ENCODE data around the gene CLCN3. TPM values are rescaled to one million over a fixed set of nuclear protein-coding genes. Genes with fewer than 3 reads are reported as not detected.

Gene CLCN3
- total RNA-seq, 1 experiment from 2014 or later = 29.1 TPM

DNA sequence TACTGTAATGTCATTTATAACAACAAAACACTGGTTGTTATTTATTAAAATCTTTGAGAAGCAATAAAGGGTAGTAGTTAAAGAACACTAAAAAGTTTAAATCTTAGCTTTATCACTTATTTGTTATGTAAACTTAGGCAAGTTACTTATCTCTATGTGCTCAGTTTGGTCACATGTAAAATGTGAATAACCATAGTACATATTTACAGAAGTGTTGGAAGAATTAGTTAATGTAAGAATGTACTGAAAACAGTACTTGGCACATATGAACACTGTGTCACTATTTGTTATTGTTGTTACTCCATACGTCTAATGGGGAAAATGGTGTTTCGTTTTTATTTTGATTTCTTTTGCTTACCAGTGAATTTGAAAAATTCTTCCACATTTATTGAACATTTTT lies 17.1 kb upstream of the CLCN3 start:
- ChIA-PET POLR2A (no interaction called here), CTCF (no interaction called here)
- H3K4me3 Mint-ChIP-seq = no peak overlapping the region
- H3K4me1 Mint-ChIP-seq = no peaks in the 10 kb centered on the region
- no peak overlapping the region for H3K27ac Mint-ChIP-seq
- no peak for ATAC-seq
- DNase-seq (ENCODE audit: low spot score) = no peak
- TF ChIP-seq IRF2 (CRISPR knock-in tag; IDR thresholded peaks at IDR 0.05; ENCODE audit: borderline replicate concordance, low read depth) = no peak
- no peak for TF ChIP-seq NR2C2 (CRISPR knock-in tag; IDR thresholded peaks at IDR 0.05)
- TF ChIP-seq ESRRA (CRISPR knock-in tag; IDR thresholded peaks at IDR 0.05; ENCODE audit: borderline replicate concordance) = no peak
- TF ChIP-seq, protein P1, sequence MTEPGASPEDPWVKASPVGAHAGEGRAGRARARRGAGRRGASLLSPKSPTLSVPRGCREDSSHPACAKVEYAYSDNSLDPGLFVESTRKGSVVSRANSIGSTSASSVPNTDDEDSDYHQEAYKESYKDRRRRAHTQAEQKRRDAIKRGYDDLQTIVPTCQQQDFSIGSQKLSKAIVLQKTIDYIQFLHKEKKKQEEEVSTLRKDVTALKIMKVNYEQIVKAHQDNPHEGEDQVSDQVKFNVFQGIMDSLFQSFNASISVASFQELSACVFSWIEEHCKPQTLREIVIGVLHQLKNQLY (CRISPR knock-in tag; IDR thresholded peaks at IDR 0.05) = no peak
- TF ChIP-seq ZNF423 (CRISPR knock-in tag; IDR thresholded peaks at IDR 0.05) = no peak
- TF ChIP-seq, protein P2, sequence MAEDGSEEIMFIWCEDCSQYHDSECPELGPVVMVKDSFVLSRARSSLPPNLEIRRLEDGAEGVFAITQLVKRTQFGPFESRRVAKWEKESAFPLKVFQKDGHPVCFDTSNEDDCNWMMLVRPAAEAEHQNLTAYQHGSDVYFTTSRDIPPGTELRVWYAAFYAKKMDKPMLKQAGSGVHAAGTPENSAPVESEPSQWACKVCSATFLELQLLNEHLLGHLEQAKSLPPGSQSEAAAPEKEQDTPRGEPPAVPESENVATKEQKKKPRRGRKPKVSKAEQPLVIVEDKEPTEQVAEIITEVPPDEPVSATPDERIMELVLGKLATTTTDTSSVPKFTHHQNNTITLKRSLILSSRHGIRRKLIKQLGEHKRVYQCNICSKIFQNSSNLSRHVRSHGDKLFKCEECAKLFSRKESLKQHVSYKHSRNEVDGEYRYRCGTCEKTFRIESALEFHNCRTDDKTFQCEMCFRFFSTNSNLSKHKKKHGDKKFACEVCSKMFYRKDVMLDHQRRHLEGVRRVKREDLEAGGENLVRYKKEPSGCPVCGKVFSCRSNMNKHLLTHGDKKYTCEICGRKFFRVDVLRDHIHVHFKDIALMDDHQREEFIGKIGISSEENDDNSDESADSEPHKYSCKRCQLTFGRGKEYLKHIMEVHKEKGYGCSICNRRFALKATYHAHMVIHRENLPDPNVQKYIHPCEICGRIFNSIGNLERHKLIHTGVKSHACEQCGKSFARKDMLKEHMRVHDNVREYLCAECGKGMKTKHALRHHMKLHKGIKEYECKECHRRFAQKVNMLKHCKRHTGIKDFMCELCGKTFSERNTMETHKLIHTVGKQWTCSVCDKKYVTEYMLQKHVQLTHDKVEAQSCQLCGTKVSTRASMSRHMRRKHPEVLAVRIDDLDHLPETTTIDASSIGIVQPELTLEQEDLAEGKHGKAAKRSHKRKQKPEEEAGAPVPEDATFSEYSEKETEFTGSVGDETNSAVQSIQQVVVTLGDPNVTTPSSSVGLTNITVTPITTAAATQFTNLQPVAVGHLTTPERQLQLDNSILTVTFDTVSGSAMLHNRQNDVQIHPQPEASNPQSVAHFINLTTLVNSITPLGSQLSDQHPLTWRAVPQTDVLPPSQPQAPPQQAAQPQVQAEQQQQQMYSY (CRISPR knock-in tag; IDR thresholded peaks at IDR 0.05) = no peak
- TF ChIP-seq NFE2L1 (CRISPR knock-in tag; IDR thresholded peaks at IDR 0.05) = no peak
- no peak for TF ChIP-seq SMAD4 (CRISPR knock-in tag; IDR thresholded peaks at IDR 0.05)
- no peak for TF ChIP-seq TEAD1 (CRISPR knock-in tag; IDR thresholded peaks at IDR 0.05)
- TF ChIP-seq, protein P3, sequence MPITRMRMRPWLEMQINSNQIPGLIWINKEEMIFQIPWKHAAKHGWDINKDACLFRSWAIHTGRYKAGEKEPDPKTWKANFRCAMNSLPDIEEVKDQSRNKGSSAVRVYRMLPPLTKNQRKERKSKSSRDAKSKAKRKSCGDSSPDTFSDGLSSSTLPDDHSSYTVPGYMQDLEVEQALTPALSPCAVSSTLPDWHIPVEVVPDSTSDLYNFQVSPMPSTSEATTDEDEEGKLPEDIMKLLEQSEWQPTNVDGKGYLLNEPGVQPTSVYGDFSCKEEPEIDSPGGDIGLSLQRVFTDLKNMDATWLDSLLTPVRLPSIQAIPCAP (CRISPR knock-in tag; IDR thresholded peaks at IDR 0.05) = no peak
- TF ChIP-seq ZNF263 (CRISPR knock-in tag; IDR thresholded peaks at IDR 0.05; ENCODE audit: low read depth) = no peak
- no peak for TF ChIP-seq OVOL2 (CRISPR knock-in tag; IDR thresholded peaks at IDR 0.05; ENCODE audit: borderline replicate concordance)
- TF ChIP-seq, protein P4, sequence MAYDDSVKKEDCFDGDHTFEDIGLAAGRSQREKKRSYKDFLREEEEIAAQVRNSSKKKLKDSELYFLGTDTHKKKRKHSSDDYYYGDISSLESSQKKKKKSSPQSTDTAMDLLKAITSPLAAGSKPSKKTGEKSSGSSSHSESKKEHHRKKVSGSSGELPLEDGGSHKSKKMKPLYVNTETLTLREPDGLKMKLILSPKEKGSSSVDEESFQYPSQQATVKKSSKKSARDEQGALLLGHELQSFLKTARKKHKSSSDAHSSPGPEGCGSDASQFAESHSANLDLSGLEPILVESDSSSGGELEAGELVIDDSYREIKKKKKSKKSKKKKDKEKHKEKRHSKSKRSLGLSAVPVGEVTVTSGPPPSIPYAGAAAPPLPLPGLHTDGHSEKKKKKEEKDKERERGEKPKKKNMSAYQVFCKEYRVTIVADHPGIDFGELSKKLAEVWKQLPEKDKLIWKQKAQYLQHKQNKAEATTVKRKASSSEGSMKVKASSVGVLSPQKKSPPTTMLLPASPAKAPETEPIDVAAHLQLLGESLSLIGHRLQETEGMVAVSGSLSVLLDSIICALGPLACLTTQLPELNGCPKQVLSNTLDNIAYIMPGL (CRISPR knock-in tag; IDR thresholded peaks at IDR 0.05) = no peak
- TF ChIP-seq, protein P5, sequence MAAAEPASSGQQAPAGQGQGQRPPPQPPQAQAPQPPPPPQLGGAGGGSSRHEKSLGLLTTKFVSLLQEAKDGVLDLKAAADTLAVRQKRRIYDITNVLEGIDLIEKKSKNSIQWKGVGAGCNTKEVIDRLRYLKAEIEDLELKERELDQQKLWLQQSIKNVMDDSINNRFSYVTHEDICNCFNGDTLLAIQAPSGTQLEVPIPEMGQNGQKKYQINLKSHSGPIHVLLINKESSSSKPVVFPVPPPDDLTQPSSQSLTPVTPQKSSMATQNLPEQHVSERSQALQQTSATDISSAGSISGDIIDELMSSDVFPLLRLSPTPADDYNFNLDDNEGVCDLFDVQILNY (CRISPR knock-in tag; IDR thresholded peaks at IDR 0.05) = no peak
- peaks cover 2% of the 10 kb centered on the region; the same call in 1 of the 2 replicates for H3K36me3 Mint-ChIP-seq
- no peaks in the 10 kb centered on the region for H3K27me3 Mint-ChIP-seq (ENCODE audit: low read depth)
- H3K9me3 Mint-ChIP-seq = no peaks in the 10 kb centered on the region

DNA sequence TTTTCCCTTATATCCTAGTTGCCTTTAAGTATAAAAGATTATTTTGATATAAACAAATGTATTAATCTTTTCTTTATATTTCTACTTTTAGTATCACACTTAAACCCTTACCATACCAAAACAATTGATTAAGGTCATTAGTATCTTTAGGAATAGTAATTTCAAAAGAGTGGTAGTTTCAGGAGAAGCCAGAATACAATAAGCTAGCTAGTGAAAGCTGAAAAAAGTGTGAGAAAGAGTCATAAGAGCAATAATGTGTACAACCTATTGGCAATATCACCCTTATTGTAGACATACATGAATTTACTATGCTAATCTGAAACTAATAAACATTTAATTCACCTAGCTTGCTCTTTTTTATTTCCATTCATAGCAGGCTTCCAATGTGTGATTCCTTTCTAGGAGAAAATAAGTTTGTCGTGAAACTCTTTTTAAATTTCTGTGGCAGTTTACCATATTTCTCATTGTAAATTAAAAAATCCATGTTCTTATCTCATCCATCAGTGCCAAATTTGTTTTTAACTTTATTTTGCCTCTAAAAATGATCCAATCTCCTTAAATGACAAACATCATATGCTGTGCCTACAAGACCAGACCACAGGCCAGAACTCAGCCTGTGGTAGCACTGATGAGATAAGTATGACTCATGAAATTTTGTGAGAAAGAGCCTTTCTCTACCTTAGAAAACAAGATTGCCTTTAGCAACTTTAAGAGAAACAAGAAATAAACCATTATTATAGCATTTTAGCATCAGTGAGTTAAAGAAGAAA lies 16.1 kb upstream of the CLCN3 start:
- H3K27ac Mint-ChIP-seq = no peak overlapping the region

More for the DNA sequence above, 16.1 kb upstream of the CLCN3 start:
- TF ChIP-seq JUN (CRISPR knock-in tag; IDR thresholded peaks at IDR 0.05) = no peak
- TF ChIP-seq, protein P6, sequence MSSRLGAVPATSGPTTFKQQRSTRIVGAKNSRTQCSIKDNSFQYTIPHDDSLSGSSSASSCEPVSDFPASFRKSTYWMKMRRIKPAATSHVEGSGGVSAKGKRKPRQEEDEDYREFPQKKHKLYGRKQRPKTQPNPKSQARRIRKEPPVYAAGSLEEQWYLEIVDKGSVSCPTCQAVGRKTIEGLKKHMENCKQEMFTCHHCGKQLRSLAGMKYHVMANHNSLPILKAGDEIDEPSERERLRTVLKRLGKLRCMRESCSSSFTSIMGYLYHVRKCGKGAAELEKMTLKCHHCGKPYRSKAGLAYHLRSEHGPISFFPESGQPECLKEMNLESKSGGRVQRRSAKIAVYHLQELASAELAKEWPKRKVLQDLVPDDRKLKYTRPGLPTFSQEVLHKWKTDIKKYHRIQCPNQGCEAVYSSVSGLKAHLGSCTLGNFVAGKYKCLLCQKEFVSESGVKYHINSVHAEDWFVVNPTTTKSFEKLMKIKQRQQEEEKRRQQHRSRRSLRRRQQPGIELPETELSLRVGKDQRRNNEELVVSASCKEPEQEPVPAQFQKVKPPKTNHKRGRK (CRISPR knock-in tag; IDR thresholded peaks at IDR 0.05; ENCODE audit: borderline replicate concordance) = no peak
- no peak for DNase-seq (ENCODE audit: low spot score)
- CTCF ChIA-PET = no interaction called here
- Mint-ChIP-seq H3K9me3 (no peaks in the 10 kb centered on the region), H3K27me3 (ENCODE audit: low read depth) (no peaks in the 10 kb centered on the region), H3K4me3 (no peak overlapping the region), H3K4me1 (no peaks in the 10 kb centered on the region), H3K36me3 (peaks cover 2% of the 10 kb centered on the region; the same call in 1 of the 2 replicates)
- POLR2A ChIA-PET = no interaction called here
- ATAC-seq = no peak
